Astrocyte (in vitro differentiated cells and primary cell): ENCODE measurements around the gene HOXA5. TPM values are rescaled to one million over a fixed set of nuclear protein-coding genes. Genes with fewer than 3 reads are reported as not detected.

Experiments used
- DNase-seq: peaks from one replicate; pipeline ENCODE4 v3.0.0-alpha.2; 2010; ENCODE audit warnings: low read depth
- FAIRE-seq: peaks from 2 replicates; lab custom pipeline; 2011; peaks lifted over from hg19 to GRCh38; lab: Jason Lieb, UNC
- H2AFZ ChIP-seq: 2 replicates; pipeline ENCODE4 v1.6.0; 2012; ENCODE audit warnings: low read depth, low read length, inconsistent platforms
- H3K27ac ChIP-seq: 2 replicates; pipeline ENCODE4 v1.5.1; 2011; ENCODE audit warnings: low read depth, low read length, inconsistent platforms
- H3K27me3 ChIP-seq: 2 replicates; pipeline ENCODE4 v1.6.0; 2011; ENCODE audit warnings: low read length, inconsistent platforms; ENCODE audit not compliant: insufficient read depth
- H3K36me3 ChIP-seq: 2 replicates; pipeline ENCODE4 v1.5.1; 2011; ENCODE audit warnings: low read length, inconsistent platforms; ENCODE audit not compliant: insufficient read depth
- H3K4me1 ChIP-seq: 2 replicates; pipeline ENCODE4 v1.5.1; 2011; ENCODE audit warnings: low read length, inconsistent platforms; ENCODE audit not compliant: insufficient read depth
- H3K4me2 ChIP-seq: 2 replicates; pipeline ENCODE4 v1.6.0; 2012; ENCODE audit warnings: low read length, inconsistent platforms
- H3K4me3 ChIP-seq: 2 replicates; pipeline ENCODE4 v1.5.1; 2011; ENCODE audit warnings: low read depth, mild to moderate bottlenecking, low read length, inconsistent platforms; ENCODE audit not compliant: insufficient read depth
- H3K79me2 ChIP-seq: 2 replicates; pipeline ENCODE4 v1.6.0; 2012; ENCODE audit warnings: mild to moderate bottlenecking, low read length, inconsistent platforms; ENCODE audit not compliant: insufficient read depth
- H3K9ac ChIP-seq: 2 replicates; pipeline ENCODE4 v1.6.0; 2012; ENCODE audit warnings: mild to moderate bottlenecking, low read length, inconsistent platforms
- H3K9me3 ChIP-seq: 2 replicates; pipeline ENCODE4 v1.5.1; 2012; ENCODE audit warnings: low read depth, mild to moderate bottlenecking, low read length, inconsistent platforms; ENCODE audit not compliant: insufficient read depth
- H4K20me1 ChIP-seq: 2 replicates; pipeline ENCODE4 v1.6.0; 2012; ENCODE audit warnings: low read length, inconsistent platforms; ENCODE audit not compliant: insufficient read depth
- H3K27ac Mint-ChIP-seq: one replicate; pipeline ENCODE4 v1.8.0; 2021; ENCODE audit warnings: mild to moderate bottlenecking, mixed read lengths; ENCODE audit not compliant: unreplicated experiment
- H3K27me3 Mint-ChIP-seq: one replicate; pipeline ENCODE4 v1.8.0; 2021; ENCODE audit warnings: low read depth, mixed read lengths; ENCODE audit not compliant: unreplicated experiment
- H3K36me3 Mint-ChIP-seq: one replicate; pipeline ENCODE4 v1.8.0; 2021; ENCODE audit warnings: low read depth, mixed read lengths; ENCODE audit not compliant: unreplicated experiment
- H3K4me1 Mint-ChIP-seq: one replicate; pipeline ENCODE4 v1.8.0; 2021; ENCODE audit warnings: low read depth, mixed read lengths; ENCODE audit not compliant: unreplicated experiment
- H3K4me3 Mint-ChIP-seq: one replicate; pipeline ENCODE4 v1.8.0; 2021; ENCODE audit warnings: mild to moderate bottlenecking, moderate library complexity, mixed read lengths; ENCODE audit not compliant: unreplicated experiment
- H3K9me3 Mint-ChIP-seq: one replicate; pipeline ENCODE4 v1.8.0; 2021; ENCODE audit warnings: mild to moderate bottlenecking, mixed read lengths; ENCODE audit not compliant: unreplicated experiment
- CTCF ChIP-seq: IDR thresholded peaks from 2 replicates; pipeline ENCODE4 v1.5.1; 2011; ENCODE audit warnings: low read depth, mild to moderate bottlenecking, inconsistent platforms, low read length, moderate library complexity; ENCODE audit not compliant: insufficient read depth
- EZH2 ChIP-seq: IDR thresholded peaks from 2 replicates; pipeline ENCODE4 v1.6.1; 2012; ENCODE audit warnings: mild to moderate bottlenecking, low read length, inconsistent platforms; ENCODE audit not compliant: insufficient read depth
- total RNA-seq: library from RNA; stranded (reverse); gene quantifications from 2 replicates; pipeline ENCODE4 v1.2.1, GENCODE V29; 2021

HOXA5 gene
- total RNA-seq, 1 donor from 2014 or later, result not detected

DNA sequence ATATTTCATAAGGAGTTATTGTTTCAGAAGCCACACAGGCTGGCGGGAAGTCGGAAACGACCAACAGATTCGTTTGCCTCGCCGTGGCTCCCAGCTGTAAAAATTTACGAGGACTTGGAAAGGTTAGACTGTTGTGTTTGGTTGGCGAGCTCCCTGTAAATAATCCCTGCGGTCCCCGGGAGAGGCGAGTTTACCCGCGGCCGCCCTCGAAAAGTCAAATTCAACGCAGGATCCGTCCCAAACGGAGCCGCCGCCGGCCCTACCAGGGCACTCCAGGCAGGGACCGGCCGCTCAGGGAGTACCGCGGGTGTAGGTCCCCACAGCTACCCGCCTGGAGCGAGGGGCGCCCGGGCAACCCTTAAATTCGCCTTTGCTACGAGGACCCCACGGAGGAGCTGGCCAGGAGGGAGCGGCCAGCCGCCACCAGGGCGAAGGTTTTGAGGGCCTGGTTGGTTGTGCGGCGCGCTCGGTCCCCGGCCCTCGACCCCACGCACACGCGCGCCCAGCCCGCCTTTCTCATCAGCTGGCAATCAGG, 22.6 kb upstream of the HOXA5 start:
- H3K36me3 ChIP-seq, result no peaks in the 10 kb centered on the region
- H3K9me3 ChIP-seq, result peaks cover 9% of the 10 kb centered on the region
- H3K9ac ChIP-seq, result no peak overlapping the region
- no peaks in the 10 kb centered on the region for H3K4me1 ChIP-seq
- DNase-seq, result no peak
- Mint-ChIP-seq H3K4me1 (no peaks in the 10 kb centered on the region), H3K9me3 (peaks cover 25% of the 10 kb centered on the region), H3K36me3 (no peaks in the 10 kb centered on the region), H3K27ac (peak overlapping the region; percentile 77), H3K27me3 (peaks cover 75% of the 10 kb centered on the region), H3K4me3 (no peak overlapping the region)
- H3K27me3 ChIP-seq, result peaks cover 95% of the 10 kb centered on the region
- no peak for FAIRE-seq
- H3K4me3 ChIP-seq, result no peak overlapping the region
- H3K4me2 ChIP-seq, result no peak overlapping the region
- no peak overlapping the region for H2AFZ ChIP-seq
- no peak overlapping the region for H3K27ac ChIP-seq
- H3K79me2 ChIP-seq, result no peaks in the 10 kb centered on the region
- TF ChIP-seq CTCF (no peak), EZH2 (no peak)
- H4K20me1 ChIP-seq, result no peaks in the 10 kb centered on the region

DNA sequence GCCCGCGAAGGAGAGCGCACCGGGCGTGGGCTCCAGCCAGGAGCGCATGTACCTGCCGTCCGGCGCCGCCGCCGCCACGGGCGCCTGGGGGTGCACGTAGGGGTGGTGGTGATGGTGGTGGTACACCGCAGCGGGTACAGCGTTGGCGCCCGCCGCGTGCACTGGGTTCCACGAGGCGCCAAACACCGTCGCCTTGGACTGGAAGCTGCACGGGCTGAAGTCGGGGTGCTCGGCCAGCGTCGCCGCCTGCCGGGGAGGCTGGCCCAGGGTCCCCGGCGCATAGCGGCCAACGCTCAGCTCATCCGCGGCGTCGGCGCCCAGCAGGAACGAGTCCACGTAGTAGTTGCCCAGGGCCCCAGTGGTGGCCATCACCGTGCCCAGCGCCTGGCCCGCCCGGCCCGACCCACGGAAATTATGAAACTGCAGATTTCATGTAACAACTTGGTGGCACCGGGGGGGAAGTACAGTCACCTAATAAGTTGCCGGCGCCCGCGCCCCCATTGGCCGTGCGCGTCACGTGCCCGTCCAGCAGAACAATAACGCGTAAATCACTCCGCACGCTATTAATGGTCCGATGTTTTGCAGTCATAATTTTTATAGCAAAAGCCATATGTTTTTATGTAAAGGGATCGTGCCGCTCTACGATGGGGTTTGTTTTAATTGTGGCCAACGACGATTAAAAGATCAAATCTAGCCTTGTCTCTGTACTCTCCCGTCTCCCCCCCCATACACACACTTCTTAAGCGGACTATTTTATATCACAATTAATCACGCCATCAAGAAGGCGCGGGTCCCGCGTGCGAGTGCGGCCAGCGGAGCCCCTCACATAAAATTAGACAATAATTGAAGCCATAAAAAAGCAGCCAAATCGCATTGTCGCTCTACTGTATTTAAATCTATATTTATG, 21.9 kb upstream of the HOXA5 start, which contains the start of gene HOXA9:
HOXA9 (minus strand) TSS at position 449 of the 907 bp plus-strand sequence; CDS start at position 369, 80 bp downstream.
- Histone ChIP-seq H3K4me3 (no peak within 1 kb of the TSS), H3K4me1 (no peaks in the 10 kb centered on the region), H4K20me1 (no peaks in the 10 kb centered on the region), H2AFZ (no peak within 1 kb of the TSS), H3K9me3 (peaks cover 9% of the 10 kb centered on the region), H3K79me2 (no peaks in the 10 kb centered on the region), H3K27me3 (peaks cover 92% of the 10 kb centered on the region), H3K27ac (no peak within 1 kb of the TSS), H3K36me3 (no peaks in the 10 kb centered on the region), H3K9ac (no peak within 1 kb of the TSS), H3K4me2 (no peak within 1 kb of the TSS)
- Mint-ChIP-seq H3K9me3 (peaks cover 24% of the 10 kb centered on the region), H3K36me3 (no peaks in the 10 kb centered on the region), H3K27me3 (peaks cover 71% of the 10 kb centered on the region), H3K4me1 (no peaks in the 10 kb centered on the region), H3K4me3 (no peak within 1 kb of the TSS), H3K27ac (peak within 1 kb of the TSS; percentile 77)
- no peak for FAIRE-seq
- DNase-seq, result no peak
- TF ChIP-seq CTCF (no peak), EZH2 (peak; percentile 88)
